GM18870 (cell line): Measurements from ENCODE around the gene WBP1.
A peak's percentile ranks its signal among the peaks of the same experiment; 100 is the strongest.
"Not testable (repeated sequence)": the region's sequence is repeated elsewhere in the genome, so short reads cannot be mapped to it uniquely, and the experiment has no call there.

Source experiments
- ATAC-seq: cut with Tn5 transposase; IDR thresholded peaks from one replicate; pipeline ENCODE4 v1.9.1; 2021; ENCODE audit warnings: moderate library complexity; ENCODE audit not compliant: unreplicated experiment

WBP1 gene

GRCh38 chr2:74458132-74458937 lies at the start of gene WBP1:
Gene WBP1 (plus strand): TSS chr2:74458438. CDS start chr2:74458603, 165 bp downstream.
- peak; percentile 89 for ATAC-seq

- no peak for ATAC-seq
These were observed 45.1 kb upstream of the WBP1 start for GRCh38 chr2:74413001-74413698.

GRCh38 chr2:74414441-74414840 lies 43.8 kb upstream of the WBP1 start:
- no peak for ATAC-seq

GRCh38 chr2:74414881-74415761 lies 43.1 kb upstream of the WBP1 start:
- no peak for ATAC-seq

- no peak for ATAC-seq
These were observed 42.4 kb upstream of the WBP1 start for GRCh38 chr2:74415762-74416395.

GRCh38 chr2:74416778-74417177 lies 41.5 kb upstream of the WBP1 start:
- ATAC-seq = no peak

GRCh38 chr2:74417197-74417596 lies 41.0 kb upstream of the WBP1 start:
- no peak for ATAC-seq

GRCh38 chr2:74417763-74418162 lies 40.5 kb upstream of the WBP1 start:
- ATAC-seq = no peak

- ATAC-seq = no peak
These were observed 39.9 kb upstream of the WBP1 start for GRCh38 chr2:74418312-74418711.

- ATAC-seq = no peak
These were observed 38.9 kb upstream of the WBP1 start for GRCh38 chr2:74419345-74419744.

- ATAC-seq = no peak
These were observed 38.2 kb upstream of the WBP1 start for GRCh38 chr2:74420006-74420405.

GRCh38 chr2:74420443-74421103 lies 37.7 kb upstream of the WBP1 start:
- ATAC-seq = not testable (repeated sequence)

- peak; percentile 69 for ATAC-seq
These were observed 36.9 kb upstream of the WBP1 start, which contains the start of the genes C2orf81 and WDR54 for GRCh38 chr2:74421221-74421870. Gene C2orf81 (minus strand): TSS chr2:74421619. CDS start chr2:74421560, 59 bp downstream. Gene WDR54 (plus strand): TSS chr2:74421730. CDS start chr2:74422154, 424 bp downstream.

- no peak for ATAC-seq
These were observed 34.8 kb upstream of the WBP1 start for GRCh38 chr2:74423231-74424095.

- no peak for ATAC-seq
These were observed 33.9 kb upstream of the WBP1 start for GRCh38 chr2:74424139-74424992.

GRCh38 chr2:74424995-74425406 lies 33.2 kb upstream of the WBP1 start:
- ATAC-seq = no peak

GRCh38 chr2:74425523-74425922 lies 32.7 kb upstream of the WBP1 start:
- ATAC-seq = no peak
